PFSK-1 (cell line): Measurements from ENCODE around the gene KIF3A.

ENCODE experiments used
- FOXP2 ChIP-seq: optimal IDR thresholded peaks from 2 replicates; pipeline ENCODE3; 2011; ENCODE audit warnings: borderline replicate concordance, control low read depth, inconsistent platforms; ENCODE audit not compliant: insufficient read depth; ENCODE audit errors: extremely low read length, extremely low read depth
- POLR2AphosphoS5 ChIP-seq: IDR thresholded peaks from 2 replicates; pipeline ENCODE4 v1.6.1; 2012; ENCODE audit warnings: low read depth, mild to moderate bottlenecking, control low read depth, low read length, moderate library complexity
- REST ChIP-seq, 2 experiments: IDR thresholded peaks; 2 replicates each; pipeline versions ENCODE4 v1.6.1 to v1.8.0; 2011 to 2012; ENCODE audit warnings: low read depth in 2 of 2, low read length in 2 of 2, control low read depth in 1 of 2, inconsistent platforms in 1 of 2, mild to moderate bottlenecking in 1 of 2, moderate library complexity in 1 of 2; ENCODE audit not compliant: insufficient read depth in 1 of 2
- SIN3A ChIP-seq: IDR thresholded peaks from 2 replicates; pipeline ENCODE4 v1.6.1; 2012; ENCODE audit warnings: mild to moderate bottlenecking, low read length, moderate library complexity, borderline replicate concordance; ENCODE audit not compliant: insufficient read depth
- TAF1 ChIP-seq: IDR thresholded peaks from 2 replicates; pipeline ENCODE4 v1.6.1; 2012; ENCODE audit warnings: low read length, control low read depth, borderline replicate concordance; ENCODE audit not compliant: insufficient read depth

- TF ChIP-seq TAF1, result no peak
- TF ChIP-seq REST (IDR thresholded peaks at IDR 0.05; ENCODE audit: insufficient read depth in 1 of 2, low read depth in 2 of 2, low read length in 2 of 2), result no peak
- TF ChIP-seq POLR2AphosphoS5, result no peak
- TF ChIP-seq SIN3A, result no peak
- no peak for TF ChIP-seq FOXP2
Measured at GRCh38 chr5:132677682-132678400, 59.5 kb downstream of the KIF3A start.
